GM18505 (cell line): ENCODE results near the gene SGK1.

ENCODE experiments used
- ATAC-seq: cut with Tn5 transposase; IDR thresholded peaks from one replicate; pipeline ENCODE4 v1.9.1; 2021; ENCODE audit not compliant: unreplicated experiment
- POLR2A ChIP-seq: IDR thresholded peaks from 4 replicates; pipeline ENCODE4 v1.6.1; 2011; ENCODE audit warnings: borderline replicate concordance; ENCODE audit not compliant: insufficient read depth, insufficient read length; ENCODE audit errors: extremely low read depth

The SGK1 gene

GRCh38 chr6:134161041-134161440 lies 156.9 kb downstream of the SGK1 start:
- TF ChIP-seq POLR2A = no peak
- ATAC-seq = no peak

- no peak for ATAC-seq
These were observed 165.0 kb downstream of the SGK1 start for GRCh38 chr6:134152767-134153485.

GRCh38 chr6:134148566-134148965 lies 169.3 kb downstream of the SGK1 start:
- ATAC-seq = no peak
- TF ChIP-seq POLR2A = no peak

More at GRCh38 chr6:134152767-134153485, 165.0 kb downstream of the SGK1 start:
- no peak for TF ChIP-seq POLR2A

- no peak for ATAC-seq
- TF ChIP-seq POLR2A = no peak
These were observed 170.8 kb downstream of the SGK1 start for GRCh38 chr6:134147034-134147533.

GRCh38 chr6:134146268-134147033 lies 171.5 kb downstream of the SGK1 start:
- ATAC-seq = no peak
- no peak for TF ChIP-seq POLR2A

GRCh38 chr6:134145786-134146185 lies 172.1 kb downstream of the SGK1 start:
- no peak for ATAC-seq
- TF ChIP-seq POLR2A = no peak

- TF ChIP-seq POLR2A = no peak
- no peak for ATAC-seq
These were observed 179.5 kb downstream of the SGK1 start for GRCh38 chr6:134138226-134138975.

- TF ChIP-seq POLR2A = no peak
- ATAC-seq = no peak
These were observed 183.3 kb downstream of the SGK1 start for GRCh38 chr6:134134654-134135053.

GRCh38 chr6:134132494-134133141 lies 185.3 kb downstream of the SGK1 start:
- TF ChIP-seq POLR2A = no peak
- no peak for ATAC-seq

GRCh38 chr6:134131530-134132139 lies 186.3 kb downstream of the SGK1 start:
- ATAC-seq = no peak
- TF ChIP-seq POLR2A = no peak

GRCh38 chr6:134128146-134128545 lies 189.8 kb downstream of the SGK1 start:
- ATAC-seq = no peak

GRCh38 chr6:134123666-134124208 lies 194.2 kb downstream of the SGK1 start:
- ATAC-seq = no peak
- TF ChIP-seq POLR2A = no peak

More at GRCh38 chr6:134128146-134128545, 189.8 kb downstream of the SGK1 start:
- TF ChIP-seq POLR2A = no peak
